NCI-H2107 treated with DMSO at 0.1 percent for 48 hours (cell line): ENCODE data around the gene YEATS4.
"Not testable (repeated sequence)": the region's sequence is repeated elsewhere in the genome, so short reads cannot be mapped to it uniquely, and the experiment has no call there.

Experiments
- DNase-seq: peaks from one replicate; lab custom pipeline; 2025; ENCODE audit not compliant: unreplicated experiment; lab: John Stamatoyannopoulos, UW

The YEATS4 gene

DNA sequence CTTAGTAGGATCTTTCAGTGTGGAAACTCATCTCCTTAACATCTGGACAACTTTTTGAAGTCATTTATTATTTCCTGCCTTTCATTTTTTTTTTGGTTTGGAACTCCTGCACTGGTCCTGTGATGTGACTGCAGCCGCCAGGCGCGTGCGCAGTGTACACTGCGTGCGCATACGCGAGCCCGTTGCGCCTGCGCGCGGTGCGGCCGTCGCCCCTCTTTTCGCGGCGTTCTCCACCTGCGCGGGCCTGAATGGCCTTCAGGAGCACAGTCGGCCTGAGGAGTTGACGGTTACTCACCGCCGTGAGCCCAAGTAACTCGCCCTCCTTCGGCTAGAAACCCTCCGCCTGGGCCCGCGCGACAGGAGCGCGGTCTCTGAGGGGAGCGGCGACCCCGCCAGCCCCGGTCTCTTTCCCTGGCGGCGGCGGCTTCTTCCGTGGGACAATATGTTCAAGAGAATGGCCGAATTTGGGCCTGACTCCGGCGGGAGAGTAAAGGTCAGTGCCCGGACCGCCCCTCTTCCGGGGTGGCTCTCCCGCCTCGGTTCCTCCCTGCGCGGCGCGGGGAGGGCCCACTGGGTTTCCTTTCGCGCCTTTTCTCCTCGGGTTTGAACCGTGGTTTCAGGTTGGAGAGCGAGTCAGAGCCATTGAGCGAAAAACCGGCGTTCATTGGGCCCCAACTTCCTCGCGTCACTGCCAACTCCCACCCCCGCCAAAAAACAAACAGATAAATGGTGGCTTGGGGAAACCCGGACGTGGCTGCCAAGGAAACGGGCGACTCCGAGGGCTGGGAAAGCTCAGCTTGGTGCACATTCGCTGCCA lies at the start of gene YEATS4:
YEATS4 (plus strand) TSS at position 213 of the 817 bp plus-strand sequence; CDS start at position 443, 230 bp downstream.
- peak; percentile 96 for DNase-seq

DNA sequence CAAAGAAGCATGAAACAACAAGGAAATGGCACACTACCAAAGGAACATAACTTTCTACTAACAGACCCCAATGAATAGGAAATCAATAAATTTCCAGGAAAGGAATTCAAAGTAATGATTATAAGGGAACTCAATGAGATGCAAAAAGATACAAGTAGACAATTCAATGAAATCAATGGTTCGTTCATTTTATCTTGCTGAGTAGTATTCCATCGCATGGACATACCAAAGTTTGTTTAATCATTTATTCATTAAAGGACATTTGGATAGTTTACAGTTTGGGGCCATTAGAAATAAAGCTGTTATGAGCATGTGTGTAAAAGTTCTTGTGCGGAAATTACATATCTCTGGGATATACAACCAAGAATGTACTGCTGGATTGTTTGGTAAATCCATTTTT lies 46.3 kb upstream of the YEATS4 start:
- no peak for DNase-seq

- not testable (repeated sequence) for DNase-seq
Observed at GRCh38 chr12:69316784-69317183, 42.8 kb upstream of the YEATS4 start.

DNA sequence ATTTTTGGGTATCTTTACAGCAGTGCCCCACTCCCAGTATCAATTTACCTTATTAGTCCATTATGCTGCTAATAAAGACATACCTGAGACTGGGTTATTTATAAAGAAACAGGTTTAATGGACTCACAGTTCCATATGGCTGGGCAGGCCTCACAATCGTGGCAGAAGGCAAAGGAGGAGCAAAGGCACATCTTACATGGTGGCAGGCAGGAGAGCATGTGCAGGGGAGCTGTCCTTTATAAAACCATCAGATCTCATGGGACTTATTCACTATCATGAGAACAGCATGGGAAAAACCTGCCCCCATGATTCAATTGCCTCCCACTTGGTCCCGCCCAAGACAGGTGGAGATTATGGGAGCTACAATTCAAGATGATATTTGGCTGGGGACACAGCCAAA lies 42.3 kb upstream of the YEATS4 start:
- DNase-seq: not testable (repeated sequence)

DNA sequence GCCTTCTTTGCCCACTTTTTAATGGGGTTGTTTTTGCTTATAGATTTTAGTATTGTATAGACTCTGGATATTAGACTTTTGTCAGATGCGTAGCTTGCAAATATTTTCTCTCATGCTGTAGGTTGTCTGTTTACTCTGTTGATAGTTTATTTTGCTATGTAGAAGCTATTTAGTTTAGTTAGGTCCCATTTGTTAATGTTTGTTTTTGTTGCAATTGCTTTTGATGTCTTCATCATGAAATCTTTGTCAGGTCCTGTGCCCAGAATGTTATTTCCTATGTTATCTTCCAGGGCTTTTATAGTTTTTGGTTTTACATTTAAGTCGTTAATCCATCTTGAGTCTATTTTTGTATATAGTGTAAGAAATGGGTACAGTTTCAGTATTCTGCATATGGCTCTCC lies 41.3 kb upstream of the YEATS4 start:
- DNase-seq: no peak

DNA sequence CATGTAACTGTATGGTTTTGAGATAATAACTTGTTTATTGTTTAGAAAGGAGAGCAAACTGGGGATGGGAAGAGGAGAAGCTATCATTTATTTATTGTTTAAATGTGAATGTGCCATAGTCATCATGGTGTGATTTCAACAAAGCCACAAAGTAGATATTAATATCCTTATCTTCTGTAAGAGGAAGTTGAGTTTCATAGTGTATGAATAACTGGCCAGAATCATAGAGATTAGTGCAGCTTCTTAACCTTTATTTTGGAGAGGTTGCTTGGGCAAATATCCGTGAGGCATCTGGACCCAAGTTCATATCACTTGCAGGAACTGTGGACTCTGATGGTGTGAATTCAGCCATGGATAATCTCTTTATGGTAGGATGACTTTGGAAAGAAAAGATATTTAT lies 38.2 kb upstream of the YEATS4 start:
- DNase-seq: no peak

DNA sequence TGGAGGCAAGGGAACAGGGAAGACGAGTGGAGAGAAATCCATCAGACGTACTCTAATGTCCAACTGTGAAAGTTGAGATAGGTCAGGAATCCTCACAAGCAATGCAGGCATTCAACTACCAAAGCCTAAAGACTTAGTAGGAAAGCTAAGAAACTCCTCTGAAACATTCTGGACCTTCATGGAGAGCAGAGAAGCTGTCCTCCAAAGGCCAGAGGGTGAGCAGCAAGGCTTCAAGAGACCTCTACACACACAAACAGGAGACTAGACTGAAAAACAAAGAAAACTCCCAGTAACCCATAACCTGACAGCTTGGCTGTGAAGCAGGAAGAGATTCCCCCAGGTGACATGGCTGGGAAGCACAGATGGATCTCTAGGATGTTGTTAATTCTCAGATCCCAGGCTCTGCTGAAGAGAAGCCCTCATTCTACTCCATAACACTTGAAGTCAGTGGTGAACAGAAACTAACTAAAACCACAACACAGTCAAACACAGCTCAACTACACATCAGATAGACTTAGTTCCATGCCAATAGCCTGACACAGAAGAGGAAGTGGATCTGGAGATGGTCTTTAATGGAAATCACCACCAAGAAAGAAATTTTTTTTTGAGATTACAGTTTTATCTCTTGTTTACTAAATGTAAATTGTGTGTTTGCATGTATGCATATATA lies 34.6 kb upstream of the YEATS4 start:
- DNase-seq: no peak

DNA sequence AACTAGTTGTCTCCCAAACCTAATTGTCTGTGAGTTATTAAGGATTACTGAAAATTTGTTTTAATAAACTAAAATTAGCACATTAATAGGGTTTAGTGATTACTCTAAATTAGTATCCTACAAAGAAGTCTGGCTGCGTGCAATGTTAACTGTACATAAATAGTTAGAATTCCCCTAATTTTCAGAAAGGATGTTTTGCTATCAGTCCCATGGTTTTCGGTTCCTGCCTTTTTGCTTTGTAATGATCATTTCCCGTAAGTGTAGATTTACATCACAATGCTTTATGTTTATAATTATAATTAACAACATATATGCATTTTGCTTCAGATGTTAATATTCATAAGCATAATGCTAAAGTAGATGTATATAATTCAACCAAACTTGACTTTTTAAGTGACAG lies 31.1 kb upstream of the YEATS4 start:
- DNase-seq: no peak

DNA sequence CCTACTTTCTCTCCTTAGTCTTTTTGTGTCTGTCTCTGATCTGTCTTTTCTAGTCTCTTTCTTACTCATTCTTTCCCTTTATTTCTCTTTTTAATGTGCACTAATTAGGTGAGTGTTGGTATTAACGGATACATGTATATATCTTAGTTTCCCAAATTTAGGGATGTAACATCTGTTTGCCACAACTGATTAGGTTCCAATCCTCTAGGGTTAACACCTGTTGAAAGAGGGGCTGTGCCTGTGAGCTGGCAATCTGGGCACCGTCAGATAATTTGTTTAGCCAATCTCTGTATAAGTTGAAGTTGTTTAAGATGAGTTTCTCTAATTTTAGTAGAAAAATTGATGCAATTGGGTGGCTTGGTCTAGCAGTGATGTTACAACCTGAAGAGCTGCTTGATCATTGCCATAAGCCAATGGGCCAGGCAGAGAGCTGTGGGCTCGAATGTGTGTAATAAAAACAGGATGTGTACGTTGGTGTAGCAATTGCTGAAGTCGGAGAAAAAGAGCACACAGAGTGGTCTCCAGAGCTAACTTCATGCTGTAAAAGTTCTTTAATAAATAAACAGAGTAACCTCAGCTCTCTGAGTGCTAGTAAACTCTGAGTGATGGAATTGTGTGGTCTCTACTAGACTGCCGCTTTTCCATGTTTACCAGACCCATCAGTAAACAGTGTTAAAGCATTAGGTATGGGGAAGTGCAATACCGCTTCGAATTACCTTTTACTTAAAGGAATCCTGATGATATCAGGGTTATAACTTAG lies 29.7 kb upstream of the YEATS4 start:
- no peak for DNase-seq

GRCh38 chr12:69330475-69331473 lies 28.8 kb upstream of the YEATS4 start:
- no peak for DNase-seq

DNA sequence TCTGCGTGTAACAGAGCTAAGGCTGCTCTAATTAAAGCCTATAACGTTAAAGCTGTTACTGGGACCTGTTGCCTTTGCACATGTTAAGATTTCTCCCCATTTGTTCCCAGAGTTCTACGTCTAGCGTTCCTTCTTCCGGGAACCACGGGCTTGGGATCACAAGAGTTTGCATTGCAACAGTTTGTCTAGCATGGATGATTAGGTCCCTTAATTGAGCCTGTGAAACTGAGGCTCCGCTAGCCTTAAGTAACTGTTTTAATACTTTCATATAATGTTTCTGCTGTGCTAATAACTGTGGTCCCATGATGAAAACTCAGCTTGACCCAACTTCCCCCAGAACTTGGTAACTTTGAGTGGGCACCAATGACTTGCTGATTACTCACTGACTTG lies 28.0 kb upstream of the YEATS4 start:
- DNase-seq: no peak

GRCh38 chr12:69331909-69332684 lies 27.4 kb upstream of the YEATS4 start:
- no peak for DNase-seq

DNA sequence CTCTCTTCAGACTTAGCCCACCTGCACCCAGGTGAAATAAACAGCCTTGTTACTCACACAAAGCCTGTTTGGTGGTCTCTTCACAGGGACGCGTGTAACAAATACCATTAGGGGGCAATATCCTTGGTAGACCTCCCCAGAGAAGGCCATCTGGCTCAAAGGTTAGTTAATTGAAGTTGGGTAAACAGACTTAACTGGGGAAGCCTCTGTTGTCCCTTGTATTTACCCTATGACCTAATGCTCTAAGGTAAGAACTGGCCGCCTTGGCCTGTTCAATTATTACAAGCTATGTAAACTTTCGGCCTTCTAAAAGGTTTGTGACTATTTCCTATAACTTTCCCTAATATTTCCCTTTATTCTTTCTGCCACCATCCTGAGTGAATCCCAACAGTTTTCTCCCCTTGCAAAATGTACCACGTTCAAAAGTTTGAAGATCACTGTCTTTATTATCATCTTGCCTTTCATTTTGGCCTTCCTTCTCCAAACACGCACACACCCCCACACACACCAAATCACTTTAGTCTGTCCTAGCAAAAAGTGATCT lies 26.7 kb upstream of the YEATS4 start:
- no peak for DNase-seq

GRCh38 chr12:69334158-69334557 lies 25.4 kb upstream of the YEATS4 start:
- DNase-seq: no peak

GRCh38 chr12:69337311-69338090 lies 22.0 kb upstream of the YEATS4 start:
- no peak for DNase-seq

- DNase-seq: no peak
Observed at GRCh38 chr12:69338120-69338859, 21.3 kb upstream of the YEATS4 start.

DNA sequence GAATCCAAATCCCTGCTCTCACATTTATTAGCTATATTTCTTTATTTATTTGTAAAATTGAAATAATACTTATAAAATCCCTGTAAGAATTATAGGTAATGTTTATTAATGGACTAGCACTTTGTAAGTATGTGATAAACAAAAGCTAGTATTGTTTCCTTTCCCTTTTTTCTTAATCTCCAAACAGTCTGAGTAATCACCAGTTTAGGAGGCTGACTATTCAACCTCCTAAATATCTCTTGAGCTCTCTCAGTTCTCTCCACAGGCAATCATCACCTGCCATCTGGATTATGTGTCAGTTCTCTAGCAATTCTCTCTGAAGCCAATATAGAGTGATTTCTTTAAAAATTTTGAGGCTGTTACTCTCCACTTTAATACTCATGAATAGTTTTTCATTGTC lies 20.6 kb upstream of the YEATS4 start:
- DNase-seq: no peak

- DNase-seq: no peak
Observed at GRCh38 chr12:69339999-69340398, 19.5 kb upstream of the YEATS4 start.
